ENCODE measurements around the gene KLHL6. TPM values are rescaled to one million over a fixed set of nuclear protein-coding genes. Genes with fewer than 3 reads are reported as not detected.

The KLHL6 gene
- total and polyA plus RNA-seq, 2 of the 8 experiments (the other 6 are each of a cell fraction or from before 2014, with no cell fraction given) = 0.05 TPM; not detected in 1

- no peak for TF ChIP-seq CHD7 (IDR thresholded peaks at IDR 0.05; ENCODE audit: insufficient replicate concordance, low read length)
- no peak for TF ChIP-seq CEBPB (IDR thresholded peaks at IDR 0.05; ENCODE audit: low read depth, low read length)
- TF ChIP-seq BCL11A (IDR thresholded peaks at IDR 0.05; ENCODE audit: low read depth in 2 of 2, low read length in 2 of 2) = no peak
- TF ChIP-seq SAP30 (IDR thresholded peaks at IDR 0.05; ENCODE audit: insufficient read depth, insufficient replicate concordance, low read length) = no peak
These were observed 8.5 kb upstream of the KLHL6 start (continued) for GRCh38 chr3:183564046-183564445.
